B cell (primary cell): ENCODE data around the gene SYNGAP1. TPM values are rescaled to one million over a fixed set of nuclear protein-coding genes. Genes with fewer than 3 reads are reported as not detected.
"Not testable (repeated sequence)": the region's sequence is repeated elsewhere in the genome, so short reads cannot be mapped to it uniquely, and the experiment has no call there.

Experiments
- ATAC-seq: fragments of 200-7000 bp; cut with Tn5 transposase; one replicate; pipeline ENCODE4 v1.10.0; 2021; ENCODE audit warnings: low read depth, mild to moderate bottlenecking, moderate number of reproducible peaks, moderate library complexity
- CTCF ChIA-PET: fragments of 350-600 bp; sonication (Branson Sonifier 250); formaldehyde crosslinking; loops from one replicate; lab custom pipeline; 2021; ENCODE audit warnings: antibody characterized with exemption, inconsistent platforms; lab: Charles Lee
- POLR2A ChIA-PET: fragments of 350-600 bp; sonication (Branson Sonifier 250); formaldehyde crosslinking; loops from one replicate; lab custom pipeline; 2021; ENCODE audit warnings: antibody characterized with exemption; lab: Charles Lee
- DNase-seq: peaks from one replicate; pipeline ENCODE4 v3.0.0; 2013
- H2AFZ ChIP-seq: 2 replicates; pipeline ENCODE4 v1.6.1; 2012; ENCODE audit warnings: mild to moderate bottlenecking, low read depth, low read length; ENCODE audit not compliant: insufficient read depth, poor library complexity, severe bottlenecking
- H3K27ac ChIP-seq, 2 donors: 1 replicate in 1 of 2; 2 replicates in 1 of 2; pipeline ENCODE4 v1.5.1; 2012 to 2013; ENCODE audit warnings: low read length in 2 of 2, mild to moderate bottlenecking in 2 of 2, moderate library complexity in 1 of 2
- H3K27me3 ChIP-seq, 4 experiments: fragments of 200-600 bp in 1 of 4; sonication (generic) in 1 of 4; replicated peaks in 1 of 4; 1 replicate in 2 of 4; 2 replicates in 2 of 4; pipeline versions ENCODE4 v1.6.1 to v1.7.0; 2013 to 2016; ENCODE audit warnings: low read length in 3 of 4, mild to moderate bottlenecking in 2 of 4, mixed read lengths in 1 of 4, moderate library complexity in 1 of 4; ENCODE audit not compliant: insufficient read depth in 4 of 4, control insufficient read depth in 3 of 4; ENCODE audit errors: control extremely low read depth in 1 of 4
- H3K36me3 ChIP-seq, 2 experiments: replicated peaks in 1 of 2; 1 replicate in 1 of 2; 2 replicates in 1 of 2; pipeline versions ENCODE4 v1.6.1 to v1.7.1; 2013; ENCODE audit warnings: low read length in 1 of 2; ENCODE audit not compliant: insufficient read depth in 2 of 2, control insufficient read depth in 1 of 2; ENCODE audit errors: control extremely low read depth in 1 of 2, extremely low read depth in 1 of 2
- H3K4me1 ChIP-seq, 2 donors: fragments of 200-600 bp in 1 of 2; sonication (generic) in 1 of 2; 1 replicate in 1 of 2; 2 replicates in 1 of 2; pipeline versions ENCODE4 v1.5.1 to v1.6.1; 2013 to 2017; ENCODE audit warnings: low read length in 2 of 2; ENCODE audit not compliant: control insufficient read depth in 2 of 2, insufficient read depth in 2 of 2
- H3K4me2 ChIP-seq: replicated peaks from 2 replicates; pipeline ENCODE3; 2012; ENCODE audit warnings: mild to moderate bottlenecking, low read depth, low read length; ENCODE audit not compliant: poor library complexity, severe bottlenecking
- H3K4me3 ChIP-seq, 5 experiments: fragments of 200-600 bp in 1 of 5; sonication (generic) in 1 of 5; 1 replicate in 3 of 5; 2 replicates in 2 of 5; pipeline versions ENCODE4 v1.5.1 to v1.7.0; 2011 to 2016; ENCODE audit warnings: low read length in 4 of 5, mild to moderate bottlenecking in 4 of 5, low read depth in 2 of 5, control low read depth in 1 of 5, moderate library complexity in 1 of 5; ENCODE audit not compliant: insufficient read depth in 1 of 5; ENCODE audit errors: control extremely low read depth in 1 of 5, extremely low read depth in 1 of 5
- H3K79me2 ChIP-seq: fragments of 200-600 bp; sonication (generic); one replicate; pipeline ENCODE4 v1.6.0; 2016; ENCODE audit warnings: low read length; ENCODE audit not compliant: control insufficient read depth, insufficient read depth
- H3K9ac ChIP-seq: fragments of 200-600 bp; sonication (generic); 2 replicates; pipeline ENCODE4 v1.6.1; 2017; ENCODE audit warnings: mild to moderate bottlenecking, low read length, moderate library complexity
- H3K9me3 ChIP-seq, 3 donors: one replicate each; pipeline versions ENCODE4 v1.6.1 to v1.7.1; 2013; ENCODE audit warnings: low read length in 2 of 3; ENCODE audit not compliant: control insufficient read depth in 2 of 3, insufficient read depth in 1 of 3; ENCODE audit errors: control extremely low read depth in 1 of 3
- H4K20me1 ChIP-seq: 2 replicates; pipeline ENCODE4 v1.6.0; 2012; ENCODE audit warnings: mild to moderate bottlenecking, low read length; ENCODE audit not compliant: insufficient read depth, control insufficient read depth, poor library complexity, severe bottlenecking
- H3K27ac Mint-ChIP-seq: one replicate; pipeline ENCODE4 v1.8.0; 2021; ENCODE audit warnings: mixed read lengths
- H3K27me3 Mint-ChIP-seq: one replicate; pipeline ENCODE4 v1.8.0; 2021; ENCODE audit warnings: mixed read lengths
- H3K4me1 Mint-ChIP-seq: one replicate; pipeline ENCODE4 v1.8.0; 2021; ENCODE audit warnings: mixed read lengths
- H3K4me3 Mint-ChIP-seq: one replicate; pipeline ENCODE4 v1.8.0; 2021; ENCODE audit warnings: mixed read lengths
- H3K9me3 Mint-ChIP-seq: one replicate; pipeline ENCODE4 v1.8.0; 2022; ENCODE audit warnings: mixed read lengths; ENCODE audit not compliant: insufficient read depth
- CTCF ChIP-seq: fragments of 200-600 bp; IDR thresholded peaks from one replicate; pipeline ENCODE4 v1.8.0; 2022; ENCODE audit warnings: antibody characterized with exemption, mild to moderate bottlenecking
- EZH2 ChIP-seq: IDR thresholded peaks from 2 replicates; pipeline ENCODE4 v1.6.1; 2012; ENCODE audit warnings: borderline replicate concordance, low read depth, mild to moderate bottlenecking, moderate library complexity, low read length; ENCODE audit not compliant: insufficient read depth, poor library complexity, severe bottlenecking
- WGBS: methylation state at CpG from one replicate; pipeline ENCODE4 v1.1.5; 2013; ENCODE audit warnings: missing lambda C conversion rate; ENCODE audit not compliant: insufficient coverage; 5-methylcytosine and 5-hydroxymethylcytosine counted together
- intact Hi-C: fragments of 100-400 bp; cut with micrococcal nuclease; formaldehyde crosslinking; loops from one replicate; pipeline ENCODE4 v1.10.0; 2022
- polyA plus RNA-seq: library from polyadenylated mRNA; depleted of rRNA; stranded (reverse); fragments of >200 nt; gene quantifications from 2 replicates; pipeline ENCODE4 v1.2.3, GENCODE V29; 2012
- total RNA-seq, 2 donors: library from RNA; stranded (reverse); fragments of 120-200 nt in 1 of 2; gene quantifications; 1 replicate in 1 of 2; 2 replicates in 1 of 2; pipeline versions ENCODE4 v1.2.3 to v1.2.4, GENCODE V29; 2013 to 2022

The SYNGAP1 gene
- total and polyA plus RNA-seq, 2 donors (not counting 1 experiment from before 2014, with no cell fraction given): 18.6 to 43.0 TPM

GRCh38 chr6:33375143-33375671 lies 44.7 kb upstream of the SYNGAP1 start:
- H3K27me3 Mint-ChIP-seq: no peaks in the 10 kb centered on the region
- Histone ChIP-seq H3K4me1 (no peaks in the 10 kb centered on the region), H3K27ac (no peak overlapping the region), H2AFZ (no peak overlapping the region), H4K20me1 (no peaks in the 10 kb centered on the region), H3K9ac (no peak overlapping the region), H3K4me3 (no peak overlapping the region), H3K79me2 (no peaks in the 10 kb centered on the region), H3K36me3 (no peaks in the 10 kb centered on the region), H3K4me2 (no peak overlapping the region), H3K27me3 (no peaks in the 10 kb centered on the region), H3K9me3 (no peaks in the 10 kb centered on the region)
- H3K4me1 Mint-ChIP-seq: no peaks in the 10 kb centered on the region
- TF ChIP-seq EZH2: no peak
- H3K27ac Mint-ChIP-seq: no peak overlapping the region
- H3K9me3 Mint-ChIP-seq: no peaks in the 10 kb centered on the region
- POLR2A ChIA-PET: interaction anchor here (0.6 to 0.7 kb wide), 2 partner anchors 103 to 218 kb away, joined by 4 to 5 read pairs; partner anchors contain the start of gene RPS18
- no peak for ATAC-seq
- intact Hi-C loops: no loop called here
- CTCF ChIA-PET: interaction anchor here (1.3 to 1.9 kb wide), 2 partner anchors 16 to 31 kb away, joined by 5 to 6 read pairs; no protein-coding TSS in a partner anchor
- WGBS: 81% methylated on average over 5 of the region's 9 CpGs
- H3K4me3 Mint-ChIP-seq: no peak overlapping the region
- no peak for DNase-seq

GRCh38 chr6:33377171-33377570 lies 42.7 kb upstream of the SYNGAP1 start:
- TF ChIP-seq EZH2: no peak
- no peak for TF ChIP-seq CTCF
- H3K4me1 Mint-ChIP-seq: no peaks in the 10 kb centered on the region
- no peaks in the 10 kb centered on the region for H3K79me2 ChIP-seq
- H3K4me2 ChIP-seq: no peak overlapping the region
- H4K20me1 ChIP-seq: no peaks in the 10 kb centered on the region
- no peaks in the 10 kb centered on the region for H3K9me3 ChIP-seq
- no peaks in the 10 kb centered on the region for H3K4me1 ChIP-seq
- ChIA-PET CTCF (no interaction called here), POLR2A (no interaction called here)
- 100% methylated on average over 2 of the region's 4 CpGs for WGBS
- no peak overlapping the region for H3K4me3 Mint-ChIP-seq
- H3K4me3 ChIP-seq: no peak overlapping the region
- H3K27ac Mint-ChIP-seq: no peak overlapping the region
- H3K27me3 Mint-ChIP-seq: no peaks in the 10 kb centered on the region
- DNase-seq (no peak), ATAC-seq (no peak)
- H3K27me3 ChIP-seq: no peaks in the 10 kb centered on the region
- no peak overlapping the region for H2AFZ ChIP-seq
- intact Hi-C loops: no loop called here
- H3K36me3 ChIP-seq: no peaks in the 10 kb centered on the region
- H3K9me3 Mint-ChIP-seq: no peaks in the 10 kb centered on the region
- H3K27ac ChIP-seq: no peak overlapping the region
- no peak overlapping the region for H3K9ac ChIP-seq

- H3K4me2 ChIP-seq, H3K27me3 Mint-ChIP-seq, H3K4me1 Mint-ChIP-seq, H3K9me3 Mint-ChIP-seq, H3K27ac ChIP-seq, H3K4me3 ChIP-seq, H3K27me3 ChIP-seq, ATAC-seq, H3K4me3 Mint-ChIP-seq, H2AFZ ChIP-seq, H3K4me1 ChIP-seq, H3K36me3 ChIP-seq, H3K9ac ChIP-seq, intact Hi-C loops, H3K27ac Mint-ChIP-seq, H4K20me1 ChIP-seq, H3K9me3 ChIP-seq, H3K79me2 ChIP-seq, DNase-seq: not testable (repeated sequence)
- CTCF ChIA-PET: interaction anchor here (0.7 kb wide), 1 partner anchor 150 kb away, joined by 4 read pairs; no protein-coding TSS in a partner anchor
- POLR2A ChIA-PET: interaction anchor here (0.6 to 0.7 kb wide), 3 partner anchors 26 to 71 kb away, joined by 3 to 8 read pairs (median 4); no protein-coding TSS in a partner anchor
- WGBS: 81% methylated on average over 6 of the region's 10 CpGs
Measured at GRCh38 chr6:33379184-33379583, 40.7 kb upstream of the SYNGAP1 start.
